ENCODE measurements around the gene VANGL2.

VANGL2 gene

GRCh38 chr1:160429125-160429561 is 28.8 kb downstream of the VANGL2 start:
- no peak for DNase-seq

GRCh38 chr1:160429702-160430535 is 29.6 kb downstream of the VANGL2 start:
- peak; percentile 41 for DNase-seq

- no peak for DNase-seq
These were observed 30.6 kb downstream of the VANGL2 start for GRCh38 chr1:160431006-160431405.

GRCh38 chr1:160431571-160431970 is 31.2 kb downstream of the VANGL2 start:
- no peak for DNase-seq

GRCh38 chr1:160432371-160432786 is 32.0 kb downstream of the VANGL2 start:
- peak; percentile 51 for DNase-seq

GRCh38 chr1:160436966-160437365 is 36.6 kb downstream of the VANGL2 start:
- no peak for DNase-seq

GRCh38 chr1:160437432-160438316 is 37.3 kb downstream of the VANGL2 start:
- DNase-seq: peak; percentile 65

- DNase-seq: no peak
These were observed 38.1 kb downstream of the VANGL2 start for GRCh38 chr1:160438317-160438918.

- no peak for DNase-seq
These were observed 38.6 kb downstream of the VANGL2 start for GRCh38 chr1:160438935-160439334.

GRCh38 chr1:160439718-160440117 is 39.4 kb downstream of the VANGL2 start:
- DNase-seq: no peak

- DNase-seq: no peak
These were observed 46.7 kb downstream of the VANGL2 start for GRCh38 chr1:160446945-160447600.

- DNase-seq: no peak
These were observed 49.1 kb downstream of the VANGL2 start for GRCh38 chr1:160449494-160449893.

- no peak for DNase-seq
These were observed 50.9 kb downstream of the VANGL2 start for GRCh38 chr1:160451119-160451858.

- no peak for DNase-seq
These were observed 51.5 kb downstream of the VANGL2 start for GRCh38 chr1:160451859-160452232.

- DNase-seq: no peak
These were observed 53.1 kb downstream of the VANGL2 start for GRCh38 chr1:160453443-160453842.

GRCh38 chr1:160454371-160455152 is 54.2 kb downstream of the VANGL2 start:
- no peak for DNase-seq

- DNase-seq: no peak
These were observed 54.8 kb downstream of the VANGL2 start for GRCh38 chr1:160455153-160455517.

- no peak for DNase-seq
These were observed 58.7 kb downstream of the VANGL2 start for GRCh38 chr1:160459056-160459455.

- no peak for DNase-seq
These were observed 59.3 kb downstream of the VANGL2 start for GRCh38 chr1:160459687-160460086.

- DNase-seq: no peak
These were observed 59.9 kb downstream of the VANGL2 start for GRCh38 chr1:160460214-160460642.

GRCh38 chr1:160460683-160461287 is 60.4 kb downstream of the VANGL2 start:
- DNase-seq: peak; percentile 16
